WTC11 (cell line): Measurements from ENCODE around the gene GSN.

Experiments used
- CREB1 ChIP-seq: sonication (generic); formaldehyde crosslinking; IDR thresholded peaks from 2 replicates; pipeline ENCODE4 v1.8.0; 2023; ENCODE audit warnings: mild to moderate bottlenecking, missing genetic modification reagents
- CTCF ChIP-seq: fragments of 200-600 bp; IDR thresholded peaks from 2 replicates; pipeline ENCODE4 v1.8.0; 2022; ENCODE audit warnings: antibody characterized with exemption
- MAX ChIP-seq: sonication (generic); formaldehyde crosslinking; IDR thresholded peaks from 2 replicates; pipeline ENCODE4 v1.8.0; 2022; ENCODE audit warnings: mild to moderate bottlenecking, missing genetic modification reagents
- NFATC4 ChIP-seq: fragments of 250-450 bp; sonication (Bioruptor Pico); IDR thresholded peaks from 2 replicates; pipeline ENCODE4 v1.9.0; 2021; ENCODE audit warnings: mild to moderate bottlenecking
- SMAD3 ChIP-seq: sonication (generic); formaldehyde crosslinking; IDR thresholded peaks from 2 replicates; pipeline ENCODE4 v1.8.0; 2022; ENCODE audit warnings: missing genetic modification reagents, mild to moderate bottlenecking, borderline replicate concordance
- USF2 ChIP-seq: sonication (generic); formaldehyde crosslinking; IDR thresholded peaks from 2 replicates; pipeline ENCODE4 v1.8.1; 2023; ENCODE audit warnings: mild to moderate bottlenecking, missing genetic modification reagents, moderate library complexity
- ZNF317 ChIP-seq: sonication (generic); formaldehyde crosslinking; IDR thresholded peaks from 2 replicates; pipeline ENCODE4 v1.8.1; 2023; ENCODE audit warnings: low read depth, mild to moderate bottlenecking, moderate library complexity, missing genetic modification reagents, borderline replicate concordance
- TF ChIP-seq, protein P1 (sequence below): sonication (generic); formaldehyde crosslinking; IDR thresholded peaks from 2 replicates; pipeline ENCODE4 v1.8.1; 2023; ENCODE audit warnings: mild to moderate bottlenecking, moderate library complexity, missing genetic modification reagents
- TF ChIP-seq, protein P2 (sequence below): sonication (generic); formaldehyde crosslinking; IDR thresholded peaks from 2 replicates; pipeline ENCODE4 v1.8.0; 2022; ENCODE audit warnings: mild to moderate bottlenecking, missing genetic modification reagents

- TF ChIP-seq, protein P1, sequence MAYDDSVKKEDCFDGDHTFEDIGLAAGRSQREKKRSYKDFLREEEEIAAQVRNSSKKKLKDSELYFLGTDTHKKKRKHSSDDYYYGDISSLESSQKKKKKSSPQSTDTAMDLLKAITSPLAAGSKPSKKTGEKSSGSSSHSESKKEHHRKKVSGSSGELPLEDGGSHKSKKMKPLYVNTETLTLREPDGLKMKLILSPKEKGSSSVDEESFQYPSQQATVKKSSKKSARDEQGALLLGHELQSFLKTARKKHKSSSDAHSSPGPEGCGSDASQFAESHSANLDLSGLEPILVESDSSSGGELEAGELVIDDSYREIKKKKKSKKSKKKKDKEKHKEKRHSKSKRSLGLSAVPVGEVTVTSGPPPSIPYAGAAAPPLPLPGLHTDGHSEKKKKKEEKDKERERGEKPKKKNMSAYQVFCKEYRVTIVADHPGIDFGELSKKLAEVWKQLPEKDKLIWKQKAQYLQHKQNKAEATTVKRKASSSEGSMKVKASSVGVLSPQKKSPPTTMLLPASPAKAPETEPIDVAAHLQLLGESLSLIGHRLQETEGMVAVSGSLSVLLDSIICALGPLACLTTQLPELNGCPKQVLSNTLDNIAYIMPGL (CRISPR knock-in tag), result no peak
- no peak for TF ChIP-seq CTCF
- TF ChIP-seq, protein P2, sequence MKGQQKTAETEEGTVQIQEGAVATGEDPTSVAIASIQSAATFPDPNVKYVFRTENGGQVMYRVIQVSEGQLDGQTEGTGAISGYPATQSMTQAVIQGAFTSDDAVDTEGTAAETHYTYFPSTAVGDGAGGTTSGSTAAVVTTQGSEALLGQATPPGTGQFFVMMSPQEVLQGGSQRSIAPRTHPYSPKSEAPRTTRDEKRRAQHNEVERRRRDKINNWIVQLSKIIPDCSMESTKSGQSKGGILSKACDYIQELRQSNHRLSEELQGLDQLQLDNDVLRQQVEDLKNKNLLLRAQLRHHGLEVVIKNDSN, result no peak
- TF ChIP-seq NFATC4 (CRISPR knock-in tag), result no peak
- TF ChIP-seq MAX (CRISPR knock-in tag), result no peak
- TF ChIP-seq SMAD3 (CRISPR knock-in tag), result no peak
- no peak for TF ChIP-seq ZNF317
- no peak for TF ChIP-seq CREB1 (CRISPR knock-in tag)
- no peak for TF ChIP-seq USF2 (CRISPR knock-in tag)
Observed at GRCh38 chr9:121252104-121252851, 15.7 kb upstream of the GSN start.
